Chondrocyte (in vitro differentiated cells): ENCODE measurements around the gene SULT1C3. TPM values are rescaled to one million over a fixed set of nuclear protein-coding genes. Genes with fewer than 3 reads are reported as not detected.

ENCODE experiments used
- DNase-seq: peaks from one replicate; pipeline ENCODE4 v3.0.0; 2021; ENCODE audit warnings: mixed read lengths, low spot score
- H3K27ac Mint-ChIP-seq: one replicate; pipeline ENCODE4 v1.8.0; 2021; ENCODE audit warnings: mild to moderate bottlenecking, moderate library complexity, mixed read lengths; ENCODE audit not compliant: unreplicated experiment
- H3K27me3 Mint-ChIP-seq: 2 replicates; pipeline ENCODE4 v1.8.0; 2021; ENCODE audit warnings: low read depth, mixed read lengths
- H3K36me3 Mint-ChIP-seq: 2 replicates; pipeline ENCODE4 v1.8.0; 2021; ENCODE audit warnings: low read depth, mixed read lengths
- H3K4me1 Mint-ChIP-seq: 2 replicates; pipeline ENCODE4 v1.8.0; 2021; ENCODE audit warnings: low read depth, mild to moderate bottlenecking, mixed read lengths
- H3K4me3 Mint-ChIP-seq: one replicate; pipeline ENCODE4 v1.8.0; 2021; ENCODE audit warnings: mild to moderate bottlenecking, moderate library complexity, mixed read lengths; ENCODE audit not compliant: unreplicated experiment
- H3K9me3 Mint-ChIP-seq: 2 replicates; pipeline ENCODE4 v1.8.0; 2021; ENCODE audit warnings: low read depth, mixed read lengths
- long read RNA-seq: library from polyadenylated mRNA; stranded (forward); transcript quantifications from one replicate; pipeline ENCODE4 v2.0.0, GENCODE V29; 2021
- total RNA-seq: library from RNA; stranded (reverse); gene quantifications from 3 replicates; pipeline ENCODE4 v1.2.1, GENCODE V29; 2021
- TF ChIP-seq, protein P1 (sequence below): fragments of 200-600 bp; sonication (generic); IDR thresholded peaks from 2 replicates; pipeline ENCODE4 v1.5.0; 2021; ENCODE audit warnings: antibody characterized with exemption, mild to moderate bottlenecking, moderate library complexity

SULT1C3 gene
- total RNA-seq = not detected in 3 replicates
- long read RNA-seq = 0 reads

DNA sequence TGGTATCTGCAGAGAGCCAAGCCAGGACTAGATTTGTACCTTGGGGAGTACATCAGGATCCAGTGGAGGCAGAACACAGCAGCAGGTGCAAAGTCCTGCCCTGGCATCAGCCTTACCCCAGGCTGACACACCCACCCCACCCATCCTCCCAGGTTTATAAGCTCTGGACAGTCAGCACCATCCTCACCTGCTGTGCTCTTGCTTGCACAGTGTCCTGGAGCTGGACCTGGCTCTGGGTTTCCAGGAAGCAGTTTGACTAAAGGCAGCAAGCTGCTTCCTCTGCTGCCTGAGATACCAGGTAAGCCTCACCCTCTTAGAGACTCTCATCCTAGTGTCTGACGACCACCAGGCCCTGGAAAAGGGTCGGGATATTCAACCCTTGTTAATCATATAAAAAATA lies at the start of gene SULT1C3:
TSS of gene SULT1C3 (plus strand) at position 183 of the 400 bp plus-strand sequence. CDS start 7,227 bp downstream, outside the sequence.
- TF ChIP-seq, protein P1, sequence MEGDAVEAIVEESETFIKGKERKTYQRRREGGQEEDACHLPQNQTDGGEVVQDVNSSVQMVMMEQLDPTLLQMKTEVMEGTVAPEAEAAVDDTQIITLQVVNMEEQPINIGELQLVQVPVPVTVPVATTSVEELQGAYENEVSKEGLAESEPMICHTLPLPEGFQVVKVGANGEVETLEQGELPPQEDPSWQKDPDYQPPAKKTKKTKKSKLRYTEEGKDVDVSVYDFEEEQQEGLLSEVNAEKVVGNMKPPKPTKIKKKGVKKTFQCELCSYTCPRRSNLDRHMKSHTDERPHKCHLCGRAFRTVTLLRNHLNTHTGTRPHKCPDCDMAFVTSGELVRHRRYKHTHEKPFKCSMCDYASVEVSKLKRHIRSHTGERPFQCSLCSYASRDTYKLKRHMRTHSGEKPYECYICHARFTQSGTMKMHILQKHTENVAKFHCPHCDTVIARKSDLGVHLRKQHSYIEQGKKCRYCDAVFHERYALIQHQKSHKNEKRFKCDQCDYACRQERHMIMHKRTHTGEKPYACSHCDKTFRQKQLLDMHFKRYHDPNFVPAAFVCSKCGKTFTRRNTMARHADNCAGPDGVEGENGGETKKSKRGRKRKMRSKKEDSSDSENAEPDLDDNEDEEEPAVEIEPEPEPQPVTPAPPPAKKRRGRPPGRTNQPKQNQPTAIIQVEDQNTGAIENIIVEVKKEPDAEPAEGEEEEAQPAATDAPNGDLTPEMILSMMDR = no peak
- Mint-ChIP-seq H3K9me3 (peaks cover 20% of the 10 kb centered on the region), H3K4me3 (no peak within 1 kb of the TSS), H3K4me1 (no peaks in the 10 kb centered on the region), H3K27me3 (peaks cover 5% of the 10 kb centered on the region), H3K36me3 (peaks cover 8% of the 10 kb centered on the region), H3K27ac (no peak within 1 kb of the TSS)
- DNase-seq = no peak

- H3K9me3 Mint-ChIP-seq = peaks cover 3% of the 10 kb centered on the region
- H3K27me3 Mint-ChIP-seq = peaks cover 9% of the 10 kb centered on the region
- no peak overlapping the region for H3K4me3 Mint-ChIP-seq
- peaks cover 13% of the 10 kb centered on the region for H3K4me1 Mint-ChIP-seq
- peaks cover 3% of the 10 kb centered on the region for H3K36me3 Mint-ChIP-seq
- no peak overlapping the region for H3K27ac Mint-ChIP-seq
- TF ChIP-seq, protein P1 = no peak
- DNase-seq = no peak
Observed at GRCh38 chr2:108193251-108193650, 46.5 kb upstream of the SULT1C3 start.

DNA sequence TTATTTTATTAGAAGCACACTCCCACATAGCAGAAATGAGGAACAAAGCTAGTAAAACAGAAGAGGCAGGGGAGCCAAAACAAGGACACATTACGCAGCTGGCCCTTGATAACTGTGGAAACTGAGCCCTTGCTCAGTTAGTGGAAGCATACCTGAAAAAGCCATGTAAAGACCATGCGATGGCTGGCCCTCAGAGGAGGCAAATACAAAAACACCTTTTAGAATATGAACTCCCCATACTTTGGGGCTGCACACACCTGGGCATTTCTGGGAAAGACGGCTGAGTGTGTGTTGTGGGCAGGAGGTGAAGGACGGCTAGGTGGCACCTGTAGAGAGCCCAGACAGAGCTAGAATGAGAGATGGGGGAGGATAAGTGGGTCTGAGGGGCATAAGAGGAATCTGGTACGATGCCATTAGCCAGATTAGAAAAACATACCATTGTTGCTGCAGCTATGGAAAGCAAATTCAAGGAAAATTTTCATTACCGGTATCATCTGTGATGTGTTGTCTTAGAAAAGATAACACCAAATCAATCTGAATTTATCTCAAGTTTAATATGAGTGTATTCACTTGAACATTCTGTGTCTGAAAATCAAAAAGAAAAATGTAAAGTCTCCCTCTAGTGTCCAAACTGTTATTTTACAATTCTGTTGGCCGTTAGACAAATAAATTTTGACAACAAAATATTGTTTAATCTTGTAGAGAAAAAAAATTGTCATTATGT lies 45.2 kb upstream of the SULT1C3 start:
- no peak overlapping the region for H3K4me3 Mint-ChIP-seq
- peaks cover 3% of the 10 kb centered on the region for H3K36me3 Mint-ChIP-seq
- DNase-seq = no peak
- peaks cover 9% of the 10 kb centered on the region for H3K27me3 Mint-ChIP-seq
- H3K27ac Mint-ChIP-seq = no peak overlapping the region
- H3K9me3 Mint-ChIP-seq = peaks cover 3% of the 10 kb centered on the region
- H3K4me1 Mint-ChIP-seq = peaks cover 10% of the 10 kb centered on the region
- TF ChIP-seq, protein P1 = peak; percentile 86

GRCh38 chr2:108195133-108195439 lies 44.7 kb upstream of the SULT1C3 start:
- Mint-ChIP-seq H3K4me3 (no peak overlapping the region), H3K27ac (no peak overlapping the region), H3K36me3 (peaks cover 3% of the 10 kb centered on the region), H3K4me1 (peaks cover 9% of the 10 kb centered on the region), H3K9me3 (peaks cover 3% of the 10 kb centered on the region), H3K27me3 (peaks cover 9% of the 10 kb centered on the region)
- no peak for DNase-seq
- TF ChIP-seq, protein P1 = peak; percentile 61

DNA sequence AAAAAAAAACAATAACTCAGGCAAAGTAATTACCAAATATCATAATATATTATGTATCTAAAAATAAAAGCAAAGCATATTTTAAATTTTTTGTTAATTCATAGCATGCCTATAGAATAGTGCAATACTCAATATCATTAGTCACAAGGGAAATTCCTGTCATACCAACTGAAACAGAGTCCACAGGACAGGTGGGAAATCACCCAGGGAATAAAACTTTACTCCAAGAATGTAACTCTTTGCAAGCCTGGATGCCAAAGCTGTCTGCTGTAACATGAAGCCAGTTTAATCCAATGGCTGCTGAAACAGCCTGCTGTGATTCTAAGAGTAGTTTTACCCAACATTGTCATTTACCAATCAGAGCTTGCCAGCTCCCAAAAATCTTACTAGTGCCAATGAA lies 40.0 kb upstream of the SULT1C3 start:
- peaks cover 3% of the 10 kb centered on the region for H3K4me1 Mint-ChIP-seq
- peaks cover 15% of the 10 kb centered on the region for H3K9me3 Mint-ChIP-seq
- DNase-seq = no peak
- no peaks in the 10 kb centered on the region for H3K27me3 Mint-ChIP-seq
- H3K36me3 Mint-ChIP-seq = peaks cover 4% of the 10 kb centered on the region
- TF ChIP-seq, protein P1 = no peak
- no peak overlapping the region for H3K4me3 Mint-ChIP-seq
- H3K27ac Mint-ChIP-seq = no peak overlapping the region
